ENCODE measurements around the gene PRRG2.
"Not testable (repeated sequence)": the region's sequence is repeated elsewhere in the genome, so short reads cannot be mapped to it uniquely, and the experiment has no call there.

PRRG2 gene

DNA sequence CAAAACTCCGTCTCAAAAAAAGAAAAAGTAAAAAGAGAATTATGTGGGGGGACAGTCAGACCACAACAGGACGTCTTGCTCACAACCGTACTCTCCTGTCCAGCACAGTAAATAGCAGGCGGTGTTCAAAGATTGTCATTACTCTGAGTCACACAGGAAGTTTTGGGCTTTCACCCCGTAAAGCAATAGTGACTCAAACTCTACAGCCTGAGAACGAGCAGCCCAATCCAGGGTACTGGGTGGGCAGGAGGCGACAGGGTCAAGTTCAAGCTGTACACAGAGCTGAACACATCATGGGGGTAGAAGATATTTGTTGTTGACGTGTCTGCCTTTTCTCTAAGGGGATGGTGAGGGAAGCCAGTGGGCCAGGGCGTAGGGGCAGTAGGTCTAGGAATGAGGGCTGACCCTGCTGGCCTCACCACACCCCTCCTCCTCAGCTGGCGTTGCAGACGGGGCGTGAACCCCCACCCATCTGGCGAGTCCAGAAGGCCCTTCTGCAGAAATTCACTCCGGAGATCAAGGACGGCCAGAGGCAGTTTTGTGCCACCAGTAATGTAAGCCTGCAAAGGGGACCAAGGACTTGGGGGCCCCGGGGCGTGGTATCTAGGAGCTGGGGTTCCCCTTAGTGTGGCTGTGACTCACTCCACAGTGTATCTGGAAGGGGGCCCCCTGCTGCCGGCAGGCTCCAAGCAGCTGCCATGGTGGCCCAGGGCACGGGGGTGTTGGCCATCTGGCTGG, 33.1 kb downstream of the PRRG2 start:
- DNase-seq: no peak

DNA sequence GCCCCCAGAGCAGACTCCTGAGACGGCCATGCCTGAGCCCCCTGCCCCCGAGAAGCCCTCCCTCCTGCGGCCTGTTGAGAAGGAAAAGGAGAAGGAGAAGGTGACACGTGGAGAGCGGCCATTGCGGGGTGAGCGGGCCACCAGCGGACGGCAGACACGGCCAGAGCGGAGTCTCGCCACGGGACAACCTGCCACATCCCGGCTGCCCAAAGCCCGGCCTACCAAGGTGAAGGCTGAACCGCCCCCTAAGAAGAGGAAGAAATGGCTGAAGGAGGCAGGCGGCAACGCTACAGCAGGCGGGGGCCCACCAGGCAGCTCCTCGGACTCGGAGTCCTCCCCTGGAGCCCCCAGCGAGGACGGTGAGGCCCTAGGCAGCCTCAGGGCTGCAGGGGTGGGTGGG, 34.7 kb downstream of the PRRG2 start:
- DNase-seq: no peak

DNA sequence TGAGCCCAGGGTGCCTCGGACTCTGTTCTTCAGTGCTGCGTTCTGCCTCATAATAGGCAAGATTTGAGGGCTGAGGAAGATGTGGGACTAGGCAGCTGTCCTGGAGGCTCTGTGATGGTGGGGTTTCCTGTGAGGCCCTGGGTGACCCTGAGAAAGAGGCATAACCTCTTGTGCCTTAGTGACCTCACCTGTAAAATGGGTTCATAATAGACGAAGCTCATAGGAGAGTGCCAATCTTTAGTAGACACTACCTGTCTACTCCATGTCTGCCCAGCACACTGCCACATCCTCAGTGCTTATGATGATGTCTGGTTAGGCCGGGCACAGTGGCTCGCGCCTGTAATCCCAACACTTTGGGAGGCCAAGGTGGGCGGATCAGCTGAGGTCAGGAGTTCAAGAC, 35.4 kb downstream of the PRRG2 start:
- DNase-seq: no peak

DNA sequence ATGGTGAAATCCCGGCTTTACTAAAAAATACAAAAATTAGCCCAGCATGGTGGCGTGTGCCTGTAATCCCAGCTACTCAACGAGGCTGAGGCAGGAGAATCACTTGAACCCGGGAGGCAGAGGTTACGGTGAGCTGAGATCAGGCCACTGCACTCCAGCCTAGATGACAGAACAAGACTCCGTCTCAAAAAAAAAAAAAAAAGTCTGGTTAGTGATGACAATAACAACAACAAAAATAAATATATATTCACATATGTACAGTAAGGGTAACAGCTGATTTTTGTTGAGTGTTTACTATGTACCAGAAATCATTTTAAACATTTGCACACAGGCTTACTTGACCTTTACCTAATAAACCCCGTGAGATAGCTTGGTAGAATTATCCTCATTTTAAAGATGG, 35.8 kb downstream of the PRRG2 start:
- DNase-seq: no peak

DNA sequence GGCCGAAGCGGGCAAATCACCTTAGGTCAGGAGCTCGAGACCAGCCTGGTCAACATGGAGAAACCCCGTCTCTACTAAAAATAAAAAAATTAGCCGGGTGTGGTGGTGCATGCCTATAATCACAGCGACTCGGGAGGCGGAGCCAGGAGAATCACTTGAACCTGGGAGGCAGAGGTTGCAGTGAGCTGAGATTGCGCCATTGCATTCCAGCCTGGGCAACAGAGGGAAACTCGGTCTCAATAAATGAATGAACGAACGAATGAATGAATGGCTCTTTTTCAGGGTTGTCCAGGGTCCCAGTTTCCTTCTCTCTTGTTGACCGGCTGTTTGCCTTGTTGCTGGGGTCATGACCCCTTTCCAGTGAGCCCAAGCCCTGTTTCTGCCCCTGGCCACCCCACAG, 36.7 kb downstream of the PRRG2 start:
- DNase-seq: not testable (repeated sequence)

DNA sequence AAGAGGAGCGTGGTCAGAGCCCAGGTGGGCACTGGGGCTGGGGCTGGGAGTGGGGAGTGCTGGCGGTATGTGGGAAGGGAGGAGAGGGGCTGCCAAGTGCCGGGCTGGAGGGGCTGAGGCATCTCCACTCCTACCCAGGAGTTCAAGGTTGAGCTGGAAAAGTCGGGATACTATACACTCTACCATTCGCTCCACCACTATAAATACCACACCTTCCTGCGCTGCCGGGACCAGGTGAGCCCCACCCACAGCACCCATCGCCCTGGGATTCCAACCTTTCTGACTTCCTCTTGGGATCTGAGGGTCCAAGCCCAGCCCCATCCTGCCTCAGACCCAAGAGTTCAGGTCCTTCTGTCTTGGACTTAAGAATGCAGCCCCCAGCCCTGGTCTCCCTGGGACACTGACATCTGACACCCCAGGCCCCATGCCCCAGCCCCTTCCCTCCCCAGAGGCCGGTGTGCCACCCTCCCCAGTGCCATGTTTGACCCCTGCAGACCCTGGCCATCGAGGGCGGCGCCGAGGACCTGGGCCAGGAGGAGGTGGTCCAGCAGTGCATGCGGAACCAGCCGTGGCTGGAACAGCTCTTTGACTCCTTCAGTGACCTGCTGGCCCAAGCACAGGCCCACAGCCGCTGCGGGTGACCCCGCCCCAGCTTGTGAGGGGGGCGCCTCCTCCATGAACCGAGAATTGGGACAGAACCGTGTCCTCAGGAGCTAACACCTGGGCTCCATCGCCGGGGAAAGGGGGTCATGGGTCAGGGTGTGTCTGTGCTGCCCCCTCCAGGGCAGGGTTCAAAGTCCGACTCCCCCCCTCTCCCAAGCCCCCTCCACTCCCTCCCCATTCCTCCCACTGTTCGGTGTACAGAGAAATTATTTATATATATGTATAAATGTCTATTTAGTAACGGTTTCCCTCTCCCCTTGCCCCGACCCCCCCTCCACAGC, 44.1 kb downstream of the PRRG2 start:
- DNase-seq: no peak

DNA sequence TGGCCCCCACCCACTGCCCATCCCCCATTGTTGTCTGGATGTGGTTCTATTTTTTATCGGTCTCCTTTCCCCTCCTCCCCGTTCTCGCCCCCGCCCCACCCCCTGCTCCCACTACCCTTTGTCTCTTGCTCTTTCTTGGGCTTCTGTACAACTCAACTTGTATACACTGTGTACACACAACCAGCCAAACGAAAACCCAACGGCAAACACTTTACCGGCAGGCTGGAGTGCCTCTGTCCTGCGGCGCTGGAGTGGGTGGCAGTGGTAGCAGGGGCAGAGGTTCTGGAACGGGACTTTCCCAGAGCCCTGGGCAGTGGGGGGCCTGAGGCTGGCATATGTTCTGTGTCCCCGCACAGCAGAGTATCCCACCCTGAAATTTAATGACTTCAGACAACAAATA, 45.1 kb downstream of the PRRG2 start:
- DNase-seq: no peak

DNA sequence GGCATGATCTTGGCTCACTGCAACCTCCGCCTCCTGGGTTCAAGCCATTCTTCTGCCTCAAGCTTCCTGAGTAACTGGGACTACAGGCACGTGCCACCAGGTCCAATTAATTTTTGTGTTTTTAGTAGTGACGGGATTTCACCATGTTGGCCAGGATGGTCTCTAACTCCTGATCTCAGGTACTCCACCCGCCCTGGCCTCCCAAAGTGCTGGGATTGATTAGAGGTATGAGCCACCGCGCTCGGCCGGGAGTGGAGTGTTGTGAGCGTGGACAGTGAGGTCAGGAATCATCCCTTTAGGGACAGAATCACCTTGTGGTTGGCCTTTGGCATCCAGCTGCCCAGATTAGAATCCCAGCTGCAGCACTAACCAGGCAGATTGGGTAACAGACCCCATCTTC, 48.5 kb downstream of the PRRG2 start:
- DNase-seq: no peak

DNA sequence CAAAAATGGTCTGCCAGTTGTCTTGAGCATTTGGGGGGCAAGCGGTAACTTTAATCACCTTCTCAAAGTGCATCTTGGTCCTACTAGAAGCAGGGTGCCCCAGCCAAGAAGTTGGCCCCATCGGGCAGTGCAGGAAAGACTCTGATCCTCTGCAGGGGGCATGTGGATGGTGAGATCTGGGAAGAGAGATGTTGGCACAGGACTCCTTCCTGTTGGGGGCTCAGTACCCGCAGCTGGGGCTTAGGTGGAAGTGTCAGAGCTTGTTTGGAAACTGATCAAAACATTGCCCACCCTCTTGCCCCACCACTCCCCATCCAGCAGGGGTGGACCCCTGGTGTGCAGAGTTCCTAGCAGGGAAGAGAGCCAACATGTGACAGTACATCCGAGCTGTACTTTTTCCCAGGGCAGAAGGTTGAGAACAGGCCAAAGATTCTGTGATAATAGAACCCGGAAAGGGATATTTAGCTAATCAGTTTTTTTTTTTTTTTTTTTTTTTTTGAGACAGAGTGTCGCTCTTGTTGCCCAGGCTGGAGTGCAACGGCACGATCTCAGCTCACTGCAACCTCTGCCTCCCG, 50.0 kb downstream of the PRRG2 start:
- no peak for DNase-seq

DNA sequence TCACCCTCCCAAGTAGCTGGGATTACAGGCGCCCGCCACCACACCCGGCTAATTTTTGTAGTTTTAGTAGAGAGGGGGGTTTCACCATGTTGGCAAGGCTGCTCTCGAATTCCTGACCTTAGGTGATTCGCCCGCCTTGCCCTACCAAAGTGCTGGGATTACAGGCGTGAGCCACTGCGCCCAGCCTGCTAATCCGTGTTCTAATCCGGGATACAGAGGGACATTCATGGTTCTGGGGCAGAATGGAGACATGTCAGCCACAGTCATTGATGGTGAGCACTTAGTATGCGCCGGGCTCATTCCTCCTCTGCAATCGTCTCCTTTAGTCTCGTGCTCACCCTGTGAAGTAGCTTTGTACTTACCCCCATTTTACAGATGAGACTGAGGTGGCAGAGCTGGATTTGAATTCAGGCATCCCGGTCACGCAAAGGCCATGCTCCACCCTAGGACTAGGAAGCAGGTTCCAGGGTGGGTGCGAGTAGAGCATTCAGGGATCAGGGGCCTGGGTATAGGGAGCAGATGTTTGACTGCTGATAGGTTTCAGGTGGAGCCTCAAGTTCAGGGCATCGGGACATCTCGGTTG, 50.6 kb downstream of the PRRG2 start:
- DNase-seq: no peak

DNA sequence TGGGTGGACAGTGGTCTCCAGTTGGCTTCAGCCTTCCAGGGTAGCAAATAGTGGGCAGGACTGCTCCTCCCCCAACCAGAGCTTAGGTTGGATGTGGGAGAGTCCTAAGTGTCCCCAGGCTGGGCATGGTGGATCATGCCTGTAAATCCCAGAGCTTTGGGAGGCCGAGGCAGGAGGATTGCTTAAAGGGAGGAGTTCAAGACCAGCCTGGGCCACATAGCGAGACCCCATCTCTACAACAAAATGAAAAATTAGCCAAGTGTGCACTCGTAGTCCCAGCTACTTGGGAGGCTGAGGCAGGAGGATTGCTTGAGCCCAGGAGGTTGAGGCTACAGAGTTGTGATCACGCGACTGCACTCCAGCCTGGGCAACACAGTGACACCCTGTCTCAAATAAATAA, 51.5 kb downstream of the PRRG2 start:
- DNase-seq: no peak

DNA sequence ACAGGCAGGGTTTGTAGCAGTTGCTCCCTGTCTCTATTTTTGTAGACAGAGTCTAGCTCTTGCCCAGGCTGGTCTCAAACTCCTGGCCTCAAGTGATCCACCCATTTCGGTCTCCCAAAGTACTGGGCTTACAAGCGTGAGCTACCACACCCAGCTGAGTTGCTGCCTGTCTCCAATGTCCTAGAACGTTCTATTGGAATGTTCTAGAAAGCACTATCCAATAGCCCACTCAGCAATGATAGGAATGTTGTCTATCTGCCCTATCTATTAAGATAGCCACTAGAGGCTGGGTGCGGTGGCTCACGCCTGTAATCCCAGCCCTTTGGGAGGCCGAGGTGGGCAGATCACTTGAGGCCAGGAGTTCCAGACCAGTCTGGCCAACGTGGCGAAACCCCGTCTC, 52.2 kb downstream of the PRRG2 start:
- not testable (repeated sequence) for DNase-seq

DNA sequence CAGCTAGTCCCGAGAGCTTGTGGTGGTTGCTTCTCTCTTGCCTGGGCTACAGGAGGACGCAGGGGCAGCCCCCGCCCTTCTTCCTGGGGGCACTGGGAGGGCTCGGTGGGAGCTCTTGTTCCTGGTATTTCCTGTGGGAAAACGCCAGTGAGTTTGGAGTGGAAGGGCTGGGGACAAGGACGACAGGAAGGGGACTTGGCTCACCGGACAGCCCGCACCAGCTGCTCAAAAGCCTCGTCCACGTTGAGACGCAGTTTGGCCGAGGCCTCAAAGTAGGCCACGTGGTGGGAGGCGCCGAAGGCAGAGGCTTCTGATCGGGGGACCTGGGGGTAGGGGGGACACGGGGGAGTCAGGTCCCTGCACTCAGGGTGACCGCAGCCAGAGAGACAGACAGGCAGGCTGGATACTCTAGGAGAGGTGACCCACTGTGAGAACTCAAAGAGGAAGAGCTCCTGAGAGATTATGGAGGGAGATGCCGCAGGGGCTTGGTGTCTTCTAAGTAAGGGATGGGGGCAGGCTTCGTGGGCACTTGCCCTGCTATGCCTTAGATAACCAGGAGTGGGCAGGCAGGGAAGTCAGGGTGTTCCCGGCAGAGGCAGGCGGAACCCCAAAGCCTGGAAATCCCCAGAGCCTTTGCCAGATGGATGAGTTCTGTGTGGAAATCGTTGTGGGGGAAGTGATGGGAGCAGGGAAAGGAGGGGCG, 54.6 kb downstream of the PRRG2 start:
- no peak for DNase-seq

DNA sequence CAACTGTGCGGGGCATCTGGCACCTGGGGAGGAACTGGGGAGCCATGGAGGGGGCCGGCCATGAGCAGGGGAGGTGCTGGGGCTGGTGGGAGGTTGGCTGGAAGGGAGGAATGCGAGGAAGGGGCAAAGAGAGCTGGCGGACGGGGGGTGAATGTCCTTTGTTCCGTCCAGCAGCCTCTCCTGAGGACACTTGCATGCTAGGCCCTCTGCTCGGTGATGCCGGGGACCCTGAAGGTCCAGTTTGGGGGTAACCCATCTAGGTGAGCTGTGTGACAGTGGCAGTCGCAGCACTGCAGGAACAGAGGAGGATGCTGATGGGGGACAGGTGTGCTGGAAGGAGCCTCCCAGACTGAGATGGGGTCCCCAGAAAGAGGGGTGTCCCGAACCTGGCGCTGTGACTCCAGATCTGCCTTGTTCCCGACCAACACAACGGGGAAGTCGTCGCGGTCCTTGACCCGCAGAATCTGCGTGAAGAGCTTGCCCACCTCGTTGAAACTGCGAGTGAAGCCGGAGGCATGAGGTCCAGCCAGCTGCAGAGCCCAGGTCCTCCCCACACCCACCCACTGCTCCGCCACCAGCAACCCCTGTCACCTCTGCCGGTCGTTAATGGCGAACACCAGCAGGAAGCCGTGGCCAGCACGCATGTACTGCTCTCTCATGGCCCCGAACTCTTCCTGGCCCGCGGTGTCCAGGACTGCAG, 55.3 kb downstream of the PRRG2 start:
- no peak for DNase-seq

DNA sequence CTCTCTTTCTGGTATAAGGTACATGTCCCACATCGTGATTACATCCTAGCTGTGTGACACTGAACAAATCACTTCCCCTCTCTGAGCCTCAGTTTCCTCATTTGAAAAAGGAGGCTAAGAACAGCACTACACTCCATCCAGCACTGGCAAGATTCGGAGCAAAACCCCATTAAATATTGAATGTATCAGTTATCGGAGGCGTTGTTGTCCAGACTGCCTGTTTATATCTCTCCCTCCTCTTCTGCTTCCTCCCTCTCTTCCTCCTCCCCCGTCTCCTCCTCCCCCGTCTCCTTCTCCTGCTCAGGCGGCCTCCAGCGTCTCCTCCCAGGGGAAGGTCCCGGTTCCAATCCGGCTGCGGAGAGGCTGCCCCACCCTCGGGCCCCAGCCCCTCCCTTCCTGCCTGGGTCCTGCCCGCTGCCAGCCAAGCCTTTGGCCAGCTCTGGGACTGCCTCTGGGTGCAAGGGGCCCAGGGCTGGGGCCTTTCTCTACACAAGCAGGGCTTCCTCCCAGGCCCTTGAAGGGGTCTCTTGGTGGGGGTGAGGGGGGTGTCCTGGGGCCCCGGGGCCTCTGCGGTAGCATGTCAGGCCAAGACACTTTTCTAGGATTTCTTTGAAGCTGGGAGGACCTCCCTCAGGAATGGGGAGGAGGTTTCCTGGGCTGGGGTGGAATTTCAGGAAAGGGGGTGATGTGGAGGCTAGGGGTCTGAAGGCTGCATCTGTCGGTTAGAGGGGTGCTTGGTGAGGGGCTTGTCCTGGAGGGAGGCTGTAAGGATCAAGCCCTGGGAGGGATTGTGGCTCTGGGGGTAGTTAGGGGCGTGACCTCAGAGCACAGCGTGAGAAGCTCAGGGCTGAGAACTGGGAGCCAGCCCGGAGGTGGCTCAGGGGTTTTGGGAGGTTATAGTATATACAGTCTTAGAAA, 57.0 kb downstream of the PRRG2 start:
- DNase-seq: no peak

DNA sequence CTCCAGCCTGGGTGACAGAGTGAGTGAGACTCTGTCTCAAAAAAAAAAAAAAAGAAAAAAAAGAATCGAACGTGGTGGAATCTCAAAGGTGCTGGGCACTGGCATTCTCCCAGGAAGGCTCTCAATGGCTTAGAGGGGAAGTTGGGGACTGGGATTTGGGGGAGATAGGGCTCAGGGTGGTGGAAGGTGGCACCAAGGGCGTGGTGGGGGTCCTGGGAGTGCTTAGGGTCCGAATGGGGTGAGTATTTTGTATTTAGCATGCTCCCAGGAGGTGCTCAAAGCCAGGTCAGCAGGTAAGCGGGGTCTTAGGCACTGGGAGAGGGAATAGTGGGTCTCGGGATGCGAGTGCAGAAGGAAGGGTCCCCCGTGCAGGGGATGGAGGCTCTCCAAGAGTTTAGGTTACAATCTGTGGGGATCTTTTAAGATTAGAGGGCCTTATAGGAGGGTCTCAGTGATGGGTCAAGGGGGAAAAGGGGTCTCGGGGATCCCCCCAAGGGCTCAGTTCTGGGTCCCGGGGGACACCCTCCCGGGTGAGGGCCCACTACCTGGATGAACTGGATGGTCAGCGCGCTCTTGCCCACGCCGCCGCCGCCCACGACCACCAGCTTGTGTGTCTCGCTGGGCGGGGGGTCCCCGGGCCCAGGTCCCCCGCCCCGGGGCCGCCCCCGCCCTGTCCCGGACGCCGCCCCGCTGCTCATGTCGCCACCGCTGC, 58.4 kb downstream of the PRRG2 start:
- DNase-seq: no peak

DNA sequence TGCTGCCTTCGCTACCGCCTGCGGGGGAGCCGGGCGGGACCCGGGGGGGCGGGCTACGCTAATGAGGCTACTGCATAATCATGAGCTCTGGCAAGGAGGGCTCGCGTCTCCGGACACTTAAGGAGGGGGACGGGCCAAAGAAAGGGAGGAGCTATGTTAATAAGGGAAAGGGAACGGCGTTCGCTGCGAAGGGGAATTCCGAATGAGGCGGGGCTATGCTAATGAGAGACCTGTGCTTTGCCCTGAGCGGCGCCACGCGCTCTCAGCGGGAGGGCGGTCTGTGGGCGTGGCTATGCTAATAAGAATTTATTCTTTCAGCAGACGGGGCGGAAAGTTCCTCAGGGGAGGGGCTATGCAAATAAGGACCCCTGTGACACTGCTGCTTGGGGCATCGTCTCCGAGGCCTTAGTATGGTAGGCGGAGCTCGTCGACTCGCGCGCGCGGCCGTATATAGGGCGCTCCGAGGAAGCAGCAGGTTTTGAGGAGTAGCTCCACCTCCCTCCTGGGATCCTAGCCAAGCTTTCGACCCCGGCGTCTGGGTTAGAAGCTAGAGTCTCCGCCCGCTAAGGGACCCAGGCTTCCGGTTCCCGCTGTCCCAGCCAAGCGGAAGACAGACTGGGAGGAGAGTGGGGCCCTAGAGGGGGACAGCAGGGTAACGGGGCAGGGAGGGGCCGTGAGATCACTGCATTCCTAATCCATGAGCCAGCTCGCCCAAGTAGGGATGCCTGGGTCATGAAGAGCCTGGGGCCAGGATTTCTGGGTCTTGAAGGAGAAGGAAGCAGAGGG, 59.2 kb downstream of the PRRG2 start, which contains the start of gene RRAS:
Gene RRAS, minus strand, starts transcription at position 31 of the 786 bp plus-strand sequence. CDS start 45 bp downstream, outside the sequence.
- peak; percentile 99 for DNase-seq
